Peyer's patch (tissue), 4 donors: ENCODE results near the gene WT1.

Source experiments
- CTCF ChIP-seq, 6 experiments: fragments of 450-650 bp in 4 of 6; fragments of 200-600 bp in 2 of 6; sonication (generic) in 1 of 6; IDR thresholded peaks; one replicate each; pipeline ENCODE4 v1.5.1; 2017 to 2019; ENCODE audit warnings: antibody characterized with exemption in 6 of 6, mild to moderate bottlenecking in 3 of 6, moderate library complexity in 1 of 6
- POLR2A ChIP-seq, 2 donors: fragments of 450-650 bp; IDR thresholded peaks; one replicate each; pipeline ENCODE4 v1.5.1; 2017; ENCODE audit warnings: antibody characterized with exemption in 2 of 2, mild to moderate bottlenecking in 2 of 2, moderate library complexity in 2 of 2

- TF ChIP-seq POLR2A (IDR thresholded peaks at IDR 0.05) = no peak
- no peak for TF ChIP-seq CTCF (IDR thresholded peaks at IDR 0.05)
Measured at GRCh38 chr11:32436751-32437494, 1.6 kb upstream of the WT1 start.
